Activated CD4-positive, alpha-beta T cell treated with anti-CD3 and anti-CD28 coated beads, Interleukin-2, Interleukin-6, amounts not matched to agents 100 ng/mL and 50 ng/mL, durations not matched to agents 16 hours and 8 hours (primary cell): ENCODE results near the gene C10orf105.
A peak's percentile ranks its signal among the peaks of the same experiment; 100 is the strongest.

Experiments used
- DNase-seq: peaks from one replicate; pipeline ENCODE4 v3.0.0-alpha.2; 2020

The C10orf105 gene

GRCh38 chr10:71750986-71751385 is 31.4 kb upstream of the C10orf105 start:
- no peak for DNase-seq

- DNase-seq = no peak
These were observed 30.7 kb upstream of the C10orf105 start for GRCh38 chr10:71750124-71750841.

- no peak for DNase-seq
These were observed 29.8 kb upstream of the C10orf105 start for GRCh38 chr10:71749396-71749795.

GRCh38 chr10:71748671-71749191 is 29.2 kb upstream of the C10orf105 start:
- DNase-seq = peak; percentile 94

GRCh38 chr10:71747551-71748523 is 28.3 kb upstream of the C10orf105 start:
- no peak for DNase-seq

GRCh38 chr10:71747039-71747531 is 27.5 kb upstream of the C10orf105 start:
- no peak for DNase-seq

GRCh38 chr10:71746344-71747037 is 26.9 kb upstream of the C10orf105 start:
- DNase-seq = no peak

GRCh38 chr10:71745664-71746250 is 26.2 kb upstream of the C10orf105 start:
- no peak for DNase-seq

- no peak for DNase-seq
These were observed 25.5 kb upstream of the C10orf105 start for GRCh38 chr10:71744897-71745663.

GRCh38 chr10:71743866-71744265 is 24.3 kb upstream of the C10orf105 start:
- no peak for DNase-seq

GRCh38 chr10:71743089-71743838 is 23.7 kb upstream of the C10orf105 start:
- no peak for DNase-seq

- no peak for DNase-seq
These were observed 22.9 kb upstream of the C10orf105 start for GRCh38 chr10:71742301-71743088.

- no peak for DNase-seq
These were observed 22.1 kb upstream of the C10orf105 start for GRCh38 chr10:71741671-71742070.

GRCh38 chr10:71741029-71741428 is 21.5 kb upstream of the C10orf105 start:
- no peak for DNase-seq

- no peak for DNase-seq
These were observed 20.6 kb upstream of the C10orf105 start for GRCh38 chr10:71740069-71740653.

- no peak for DNase-seq
These were observed 19.9 kb upstream of the C10orf105 start for GRCh38 chr10:71739358-71739900.

GRCh38 chr10:71737834-71738197 is 18.2 kb upstream of the C10orf105 start:
- DNase-seq = no peak

GRCh38 chr10:71737001-71737833 is 17.6 kb upstream of the C10orf105 start:
- DNase-seq = no peak
